ENCODE data around the gene CDK14.
A peak's percentile ranks its signal among the peaks of the same experiment; 100 is the strongest.

The CDK14 gene

DNA sequence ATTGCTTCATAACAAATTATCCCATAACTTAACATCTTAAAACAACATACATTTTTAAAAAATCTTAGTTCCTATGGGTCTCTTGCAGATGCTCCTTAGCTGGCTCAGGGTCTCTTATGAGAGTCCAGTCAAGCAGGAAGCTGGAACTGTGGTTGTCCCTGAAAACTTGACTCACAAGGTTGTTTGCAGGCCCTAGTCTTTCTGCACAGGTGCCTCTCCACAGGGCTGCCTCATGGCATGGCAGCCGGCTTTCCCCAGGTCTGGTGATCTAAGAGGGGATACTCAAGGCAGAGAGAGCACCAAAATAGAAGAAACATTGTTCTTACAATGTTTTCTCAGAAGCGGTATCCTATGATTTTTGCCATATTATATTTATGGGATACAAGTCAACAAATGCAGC is 127.1 kb downstream of the CDK14 start:
- H3K27me3 ChIP-seq (ENCODE audit: low read depth, low read length) = no peaks in the 10 kb centered on the region
- peaks cover 11% of the 10 kb centered on the region for H3K4me1 ChIP-seq (ENCODE audit: low read length)
- H3K4me3 ChIP-seq (ENCODE audit: low read length) = no peak overlapping the region
- TF ChIP-seq EZH2phosphoT487 (IDR thresholded peaks at IDR 0.05; ENCODE audit: low read depth) = no peak
- TF ChIP-seq, protein P1, sequence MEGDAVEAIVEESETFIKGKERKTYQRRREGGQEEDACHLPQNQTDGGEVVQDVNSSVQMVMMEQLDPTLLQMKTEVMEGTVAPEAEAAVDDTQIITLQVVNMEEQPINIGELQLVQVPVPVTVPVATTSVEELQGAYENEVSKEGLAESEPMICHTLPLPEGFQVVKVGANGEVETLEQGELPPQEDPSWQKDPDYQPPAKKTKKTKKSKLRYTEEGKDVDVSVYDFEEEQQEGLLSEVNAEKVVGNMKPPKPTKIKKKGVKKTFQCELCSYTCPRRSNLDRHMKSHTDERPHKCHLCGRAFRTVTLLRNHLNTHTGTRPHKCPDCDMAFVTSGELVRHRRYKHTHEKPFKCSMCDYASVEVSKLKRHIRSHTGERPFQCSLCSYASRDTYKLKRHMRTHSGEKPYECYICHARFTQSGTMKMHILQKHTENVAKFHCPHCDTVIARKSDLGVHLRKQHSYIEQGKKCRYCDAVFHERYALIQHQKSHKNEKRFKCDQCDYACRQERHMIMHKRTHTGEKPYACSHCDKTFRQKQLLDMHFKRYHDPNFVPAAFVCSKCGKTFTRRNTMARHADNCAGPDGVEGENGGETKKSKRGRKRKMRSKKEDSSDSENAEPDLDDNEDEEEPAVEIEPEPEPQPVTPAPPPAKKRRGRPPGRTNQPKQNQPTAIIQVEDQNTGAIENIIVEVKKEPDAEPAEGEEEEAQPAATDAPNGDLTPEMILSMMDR (IDR thresholded peaks at IDR 0.05; ENCODE audit: low read depth, low read length) = no peak
- no peak overlapping the region for H3K4me2 ChIP-seq (ENCODE audit: low read length)
- no peaks in the 10 kb centered on the region for H4K20me1 ChIP-seq (ENCODE audit: insufficient read depth, low read length)
- H3K9me3 ChIP-seq (ENCODE audit: insufficient read depth, low read length) = no peaks in the 10 kb centered on the region
- H3K36me3 ChIP-seq (replicated peaks; ENCODE audit: low read depth, low read length) = no peaks in the 10 kb centered on the region
- no peak overlapping the region for H3K27ac ChIP-seq (ENCODE audit: low read length)
- H2AFZ ChIP-seq (ENCODE audit: low read depth, low read length) = no peak overlapping the region
- H3K9ac ChIP-seq (ENCODE audit: low read length) = no peak overlapping the region
- H3K79me2 ChIP-seq (ENCODE audit: low read length) = no peaks in the 10 kb centered on the region

- Histone ChIP-seq H3K4me2 (ENCODE audit: low read length) (no peak overlapping the region), H3K36me3 (replicated peaks; ENCODE audit: low read depth, low read length) (no peaks in the 10 kb centered on the region), H2AFZ (ENCODE audit: low read depth, low read length) (no peak overlapping the region), H3K79me2 (ENCODE audit: low read length) (no peaks in the 10 kb centered on the region), H3K9ac (ENCODE audit: low read length) (no peak overlapping the region), H3K27me3 (ENCODE audit: low read depth, low read length) (no peaks in the 10 kb centered on the region), H3K4me3 (ENCODE audit: low read length) (no peak overlapping the region), H3K27ac (ENCODE audit: low read length) (no peak overlapping the region), H4K20me1 (ENCODE audit: insufficient read depth, low read length) (no peaks in the 10 kb centered on the region), H3K4me1 (ENCODE audit: low read length) (peaks cover 11% of the 10 kb centered on the region), H3K9me3 (ENCODE audit: insufficient read depth, low read length) (no peaks in the 10 kb centered on the region)
- no peak for TF ChIP-seq EZH2phosphoT487 (IDR thresholded peaks at IDR 0.05; ENCODE audit: low read depth)
- TF ChIP-seq, protein P1 (IDR thresholded peaks at IDR 0.05; ENCODE audit: low read depth, low read length) = no peak
Measured at GRCh38 chr7:90723866-90724265, 127.7 kb downstream of the CDK14 start.

DNA sequence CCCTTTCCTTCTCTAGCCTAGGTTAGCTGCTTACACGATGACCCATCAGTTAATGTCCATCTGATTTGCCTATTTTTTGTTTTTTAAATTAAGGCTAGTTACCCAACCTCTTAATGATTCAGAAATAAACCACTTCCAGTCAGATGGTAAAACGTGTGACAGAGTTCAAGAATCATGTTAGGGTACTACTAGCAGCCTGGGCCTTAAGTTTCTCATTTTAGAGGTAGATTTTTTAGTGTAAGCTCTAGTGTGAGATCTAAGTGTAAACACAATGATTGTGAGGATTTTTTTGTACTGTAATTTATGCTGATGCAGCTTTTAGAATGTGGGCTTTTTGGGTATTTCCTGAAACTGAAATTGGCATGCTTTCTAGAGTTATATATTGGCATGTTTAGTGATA is 130.0 kb downstream of the CDK14 start:
- Histone ChIP-seq H3K79me2 (ENCODE audit: low read length) (no peaks in the 10 kb centered on the region), H3K9me3 (ENCODE audit: insufficient read depth, low read length) (no peaks in the 10 kb centered on the region), H3K27ac (ENCODE audit: low read length) (no peak overlapping the region), H2AFZ (ENCODE audit: low read depth, low read length) (no peak overlapping the region; the same call in 1 of the 2 replicates), H3K36me3 (replicated peaks; ENCODE audit: low read depth, low read length) (no peaks in the 10 kb centered on the region), H3K4me1 (ENCODE audit: low read length) (peaks cover 11% of the 10 kb centered on the region), H3K9ac (ENCODE audit: low read length) (no peak overlapping the region), H3K27me3 (ENCODE audit: low read depth, low read length) (no peaks in the 10 kb centered on the region), H4K20me1 (ENCODE audit: insufficient read depth, low read length) (no peaks in the 10 kb centered on the region), H3K4me3 (ENCODE audit: low read length) (no peak overlapping the region), H3K4me2 (ENCODE audit: low read length) (peak overlapping the region; percentile 27; the same call in 1 of the 2 replicates)
- no peak for TF ChIP-seq EZH2phosphoT487 (IDR thresholded peaks at IDR 0.05; ENCODE audit: low read depth)
- TF ChIP-seq, protein P1 (IDR thresholded peaks at IDR 0.05; ENCODE audit: low read depth, low read length) = no peak

- H3K9me3 ChIP-seq (ENCODE audit: insufficient read depth, low read length) = no peaks in the 10 kb centered on the region
- H3K9ac ChIP-seq (ENCODE audit: low read length) = no peak overlapping the region
- H3K4me1 ChIP-seq (ENCODE audit: low read length) = peaks cover 11% of the 10 kb centered on the region
- no peak overlapping the region for H3K27ac ChIP-seq (ENCODE audit: low read length)
- no peaks in the 10 kb centered on the region for H3K79me2 ChIP-seq (ENCODE audit: low read length)
- H4K20me1 ChIP-seq (ENCODE audit: insufficient read depth, low read length) = no peaks in the 10 kb centered on the region
- H3K27me3 ChIP-seq (ENCODE audit: low read depth, low read length) = no peaks in the 10 kb centered on the region
- H3K36me3 ChIP-seq (replicated peaks; ENCODE audit: low read depth, low read length) = no peaks in the 10 kb centered on the region
- H2AFZ ChIP-seq (ENCODE audit: low read depth, low read length) = no peak overlapping the region; the same call in 1 of the 2 replicates
- no peak overlapping the region for H3K4me3 ChIP-seq (ENCODE audit: low read length)
- H3K4me2 ChIP-seq (ENCODE audit: low read length) = peak overlapping the region; percentile 27; the same call in 1 of the 2 replicates
- TF ChIP-seq EZH2phosphoT487 (IDR thresholded peaks at IDR 0.05; ENCODE audit: low read depth) = no peak
- TF ChIP-seq, protein P1 (IDR thresholded peaks at IDR 0.05; ENCODE audit: low read depth, low read length) = no peak
Measured at GRCh38 chr7:90726623-90727022, 130.5 kb downstream of the CDK14 start.

Measured in OCI-LY3 (cell line).